ENCODE data around the gene SYPL2.

Gene SYPL2

DNA sequence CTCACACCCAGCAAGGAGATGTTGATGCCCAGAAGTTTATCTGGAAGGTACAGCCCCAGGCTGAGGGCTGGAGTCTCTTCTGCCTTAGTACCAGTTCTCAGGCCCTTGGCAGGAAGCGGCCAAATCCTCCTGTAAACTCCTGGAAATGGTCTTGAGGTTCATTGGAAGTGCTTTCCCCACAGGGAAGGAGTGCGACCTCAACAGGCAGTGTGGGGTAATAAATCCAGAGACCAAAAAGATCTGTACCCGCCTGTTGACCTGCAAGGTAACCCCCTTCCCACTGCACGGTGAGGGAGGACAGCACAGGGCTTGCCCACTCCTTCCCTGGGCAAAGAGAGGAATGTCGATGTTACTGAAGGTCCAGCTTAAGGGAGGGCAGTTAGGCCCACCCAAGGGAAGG is 21.9 kb downstream of the SYPL2 start:
- Histone ChIP-seq H3K27ac (ENCODE audit: poor library complexity, severe bottlenecking) (no peak overlapping the region), H3K36me3 (ENCODE audit: low read depth) (peaks cover 4% of the 10 kb centered on the region; the same call in 1 of the 2 replicates)

DNA sequence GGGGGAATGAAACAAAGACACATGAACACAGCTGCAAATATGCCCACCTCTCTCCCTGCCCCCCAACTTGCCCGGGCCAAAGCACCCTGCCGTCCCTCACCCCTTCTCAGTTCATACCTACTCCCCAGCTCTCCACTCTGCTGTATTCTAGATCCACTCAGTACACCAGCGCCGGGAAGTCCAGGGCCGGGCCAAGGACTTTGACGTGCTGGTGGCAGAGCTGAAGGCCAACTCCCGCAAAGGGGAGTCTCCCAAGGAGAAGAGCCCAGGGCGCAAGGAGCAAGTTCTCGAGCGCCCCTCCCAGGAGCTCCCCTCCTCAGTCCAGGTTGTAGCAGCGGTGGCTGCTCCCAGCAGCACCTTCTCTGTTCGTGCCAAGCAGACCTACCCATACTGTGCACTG is 22.4 kb downstream of the SYPL2 start:
- no peak for DNase-seq (ENCODE audit: low spot score)
- Histone ChIP-seq H3K4me1 (ENCODE audit: insufficient read depth, poor library complexity, severe bottlenecking) (peaks cover 7% of the 10 kb centered on the region), H3K4me3 (ENCODE audit: severe bottlenecking) (no peak overlapping the region), H3K27me3 (ENCODE audit: insufficient read depth, poor library complexity, severe bottlenecking) (no peaks in the 10 kb centered on the region), H3K36me3 (ENCODE audit: low read depth) (peaks cover 4% of the 10 kb centered on the region; the same call in 1 of the 2 replicates), H3K9me3 (ENCODE audit: severe bottlenecking) (no peaks in the 10 kb centered on the region), H3K27ac (ENCODE audit: poor library complexity, severe bottlenecking) (no peak overlapping the region)
- TF ChIP-seq, protein P1, sequence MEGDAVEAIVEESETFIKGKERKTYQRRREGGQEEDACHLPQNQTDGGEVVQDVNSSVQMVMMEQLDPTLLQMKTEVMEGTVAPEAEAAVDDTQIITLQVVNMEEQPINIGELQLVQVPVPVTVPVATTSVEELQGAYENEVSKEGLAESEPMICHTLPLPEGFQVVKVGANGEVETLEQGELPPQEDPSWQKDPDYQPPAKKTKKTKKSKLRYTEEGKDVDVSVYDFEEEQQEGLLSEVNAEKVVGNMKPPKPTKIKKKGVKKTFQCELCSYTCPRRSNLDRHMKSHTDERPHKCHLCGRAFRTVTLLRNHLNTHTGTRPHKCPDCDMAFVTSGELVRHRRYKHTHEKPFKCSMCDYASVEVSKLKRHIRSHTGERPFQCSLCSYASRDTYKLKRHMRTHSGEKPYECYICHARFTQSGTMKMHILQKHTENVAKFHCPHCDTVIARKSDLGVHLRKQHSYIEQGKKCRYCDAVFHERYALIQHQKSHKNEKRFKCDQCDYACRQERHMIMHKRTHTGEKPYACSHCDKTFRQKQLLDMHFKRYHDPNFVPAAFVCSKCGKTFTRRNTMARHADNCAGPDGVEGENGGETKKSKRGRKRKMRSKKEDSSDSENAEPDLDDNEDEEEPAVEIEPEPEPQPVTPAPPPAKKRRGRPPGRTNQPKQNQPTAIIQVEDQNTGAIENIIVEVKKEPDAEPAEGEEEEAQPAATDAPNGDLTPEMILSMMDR (IDR thresholded peaks at IDR 0.05; ENCODE audit: poor library complexity, severe bottlenecking): no peak
- ATAC-seq (ENCODE audit: low read depth): no peak

More for the DNA sequence above, 21.9 kb downstream of the SYPL2 start:
- H3K4me3 ChIP-seq (ENCODE audit: severe bottlenecking): no peak overlapping the region
- no peak for ATAC-seq (ENCODE audit: low read depth)
- H3K27me3 ChIP-seq (ENCODE audit: insufficient read depth, poor library complexity, severe bottlenecking): no peaks in the 10 kb centered on the region
- TF ChIP-seq, protein P1 (IDR thresholded peaks at IDR 0.05; ENCODE audit: poor library complexity, severe bottlenecking): no peak
- H3K9me3 ChIP-seq (ENCODE audit: severe bottlenecking): no peaks in the 10 kb centered on the region
- no peak for DNase-seq (ENCODE audit: low spot score)
- H3K4me1 ChIP-seq (ENCODE audit: insufficient read depth, poor library complexity, severe bottlenecking): peaks cover 4% of the 10 kb centered on the region

DNA sequence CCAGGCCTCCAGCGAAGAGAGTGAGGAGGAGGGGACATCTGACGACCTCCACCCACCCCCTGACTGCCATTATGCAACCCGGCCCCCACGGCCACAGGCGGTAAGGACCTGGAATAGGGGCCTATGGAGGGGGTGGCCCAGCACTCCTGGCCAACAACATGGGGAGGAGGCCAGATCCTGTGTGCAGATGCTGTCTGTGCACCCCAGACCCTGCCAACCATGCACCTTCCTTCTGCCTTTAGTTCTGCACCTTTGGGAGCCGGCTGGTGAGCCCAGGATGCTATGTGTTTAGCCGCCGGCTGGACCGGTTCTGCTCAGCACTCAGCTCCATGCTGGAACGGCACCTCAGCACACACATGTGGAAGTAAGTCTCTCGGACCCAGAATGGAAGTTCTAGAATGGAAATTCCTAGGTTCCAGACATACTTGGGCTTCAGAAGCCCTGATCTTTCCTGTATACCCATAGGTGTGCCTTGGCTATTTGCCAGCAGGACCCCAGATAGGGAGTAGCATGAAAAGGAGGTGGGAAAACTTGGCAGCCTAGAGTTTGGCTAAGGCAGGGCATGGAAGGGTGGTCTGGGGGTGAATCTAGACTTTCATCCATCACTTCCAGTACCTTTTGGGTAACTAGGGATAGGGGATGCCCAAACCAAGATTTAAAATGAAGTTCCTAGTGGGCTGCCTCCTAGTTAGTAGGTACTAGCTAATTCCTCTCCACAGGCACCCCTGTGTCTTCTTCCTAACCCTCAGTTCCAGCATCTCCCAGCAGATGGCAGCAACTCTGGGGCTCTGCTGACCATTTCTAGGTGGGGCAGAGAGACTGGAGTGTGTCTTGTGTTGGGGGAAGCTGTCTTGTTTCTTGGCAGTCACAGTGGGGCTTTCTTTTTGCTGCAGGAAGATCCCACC is 23.9 kb downstream of the SYPL2 start:
- H3K9me3 ChIP-seq (ENCODE audit: severe bottlenecking): no peaks in the 10 kb centered on the region
- TF ChIP-seq, protein P1 (IDR thresholded peaks at IDR 0.05; ENCODE audit: poor library complexity, severe bottlenecking): peak; percentile 71
- no peaks in the 10 kb centered on the region for H3K27me3 ChIP-seq (ENCODE audit: insufficient read depth, poor library complexity, severe bottlenecking)
- ATAC-seq (ENCODE audit: low read depth): peak; percentile 38; the same call in 1 of the 3 replicates
- H3K4me3 ChIP-seq (ENCODE audit: severe bottlenecking): no peak overlapping the region
- H3K4me1 ChIP-seq (ENCODE audit: insufficient read depth, poor library complexity, severe bottlenecking): peaks cover 3% of the 10 kb centered on the region
- H3K27ac ChIP-seq (ENCODE audit: poor library complexity, severe bottlenecking): no peak overlapping the region
- peaks cover 4% of the 10 kb centered on the region; the same call in 1 of the 2 replicates for H3K36me3 ChIP-seq (ENCODE audit: low read depth)
- DNase-seq (ENCODE audit: low spot score): no peak

DNA sequence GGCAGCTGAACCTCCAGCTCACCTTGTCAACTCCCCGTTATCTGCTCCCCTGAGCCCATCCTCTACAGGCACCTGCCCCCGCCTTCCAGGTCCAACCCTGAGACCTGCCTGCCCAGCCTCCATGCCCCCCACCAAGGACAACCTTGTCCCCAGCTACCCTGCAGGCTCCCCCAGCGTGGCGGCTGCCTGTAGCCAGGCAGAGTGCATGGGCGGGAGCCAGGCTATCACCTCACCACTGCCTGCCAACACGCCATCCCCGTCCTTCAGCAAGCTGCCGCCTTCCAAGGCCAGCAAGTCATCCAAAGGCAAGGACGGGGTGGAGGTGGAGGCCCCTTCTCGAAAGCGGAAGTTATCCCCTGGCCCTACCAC is 24.6 kb downstream of the SYPL2 start:
- DNase-seq (ENCODE audit: low spot score): no peak
- H3K27ac ChIP-seq (ENCODE audit: poor library complexity, severe bottlenecking): no peak overlapping the region
- H3K4me3 ChIP-seq (ENCODE audit: severe bottlenecking): no peak overlapping the region
- no peaks in the 10 kb centered on the region for H3K27me3 ChIP-seq (ENCODE audit: insufficient read depth, poor library complexity, severe bottlenecking)
- peaks cover 7% of the 10 kb centered on the region for H3K36me3 ChIP-seq (ENCODE audit: low read depth)
- TF ChIP-seq, protein P1 (IDR thresholded peaks at IDR 0.05; ENCODE audit: poor library complexity, severe bottlenecking): peak; percentile 47
- peaks cover 3% of the 10 kb centered on the region for H3K4me1 ChIP-seq (ENCODE audit: insufficient read depth, poor library complexity, severe bottlenecking)
- no peak for ATAC-seq (ENCODE audit: low read depth)
- no peaks in the 10 kb centered on the region for H3K9me3 ChIP-seq (ENCODE audit: severe bottlenecking)

DNA sequence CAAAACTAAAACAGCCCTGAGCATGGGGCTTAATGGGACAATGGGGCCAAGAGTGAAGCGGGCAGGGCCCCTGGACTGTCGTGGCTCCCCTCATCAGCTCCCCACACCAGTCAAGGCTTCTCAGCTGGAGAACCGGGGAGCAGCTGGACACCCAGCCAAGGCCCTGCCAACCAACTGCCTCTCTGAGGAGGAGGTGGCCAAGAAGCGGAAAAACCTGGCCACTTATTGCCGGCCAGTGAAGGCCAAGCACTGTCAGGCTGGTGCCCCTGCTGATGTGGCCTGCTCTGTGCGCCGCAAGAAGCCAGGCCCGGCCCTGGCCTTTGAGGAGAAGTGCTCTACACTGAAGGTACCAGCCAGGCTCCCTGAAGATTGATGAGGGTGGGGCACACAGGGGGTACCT is 25.0 kb downstream of the SYPL2 start:
- Histone ChIP-seq H3K27ac (ENCODE audit: poor library complexity, severe bottlenecking) (no peak overlapping the region), H3K36me3 (ENCODE audit: low read depth) (peaks cover 12% of the 10 kb centered on the region), H3K9me3 (ENCODE audit: severe bottlenecking) (no peaks in the 10 kb centered on the region), H3K4me1 (ENCODE audit: insufficient read depth, poor library complexity, severe bottlenecking) (peaks cover 3% of the 10 kb centered on the region), H3K27me3 (ENCODE audit: insufficient read depth, poor library complexity, severe bottlenecking) (no peaks in the 10 kb centered on the region), H3K4me3 (ENCODE audit: severe bottlenecking) (no peak overlapping the region)
- ATAC-seq (ENCODE audit: low read depth) (no peak), DNase-seq (ENCODE audit: low spot score) (no peak)
- TF ChIP-seq, protein P1 (IDR thresholded peaks at IDR 0.05; ENCODE audit: poor library complexity, severe bottlenecking): no peak

All from RWPE2 (cell line).